T-helper 2 cell treated with Interferon-gamma antibody and Interleukin-4, amounts not matched to agents 5 μg/mL and 100 μg/mL, for 36 hours (primary cell): Measurements from ENCODE around the gene ACAT1.
A peak's percentile ranks its signal among the peaks of the same experiment; 100 is the strongest.
"Not testable (repeated sequence)": the region's sequence is repeated elsewhere in the genome, so short reads cannot be mapped to it uniquely, and the experiment has no call there.

Experiments
- DNase-seq: peaks from one replicate; pipeline ENCODE4 v3.0.0; 2021; ENCODE audit warnings: low spot score
- H3K27ac Mint-ChIP-seq: one replicate; pipeline ENCODE4 v1.8.0; 2021; ENCODE audit warnings: mild to moderate bottlenecking, mixed read lengths
- H3K27me3 Mint-ChIP-seq: one replicate; pipeline ENCODE4 v1.8.0; 2021; ENCODE audit warnings: low read depth, mixed read lengths
- H3K36me3 Mint-ChIP-seq: one replicate; pipeline ENCODE4 v1.8.0; 2021; ENCODE audit warnings: low read depth, mixed read lengths
- H3K4me1 Mint-ChIP-seq: one replicate; pipeline ENCODE4 v1.8.0; 2021; ENCODE audit warnings: low read depth, mixed read lengths
- H3K4me3 Mint-ChIP-seq: one replicate; pipeline ENCODE4 v1.8.0; 2022; ENCODE audit warnings: mild to moderate bottlenecking, moderate library complexity, mixed read lengths
- H3K9me3 Mint-ChIP-seq: one replicate; pipeline ENCODE4 v1.8.0; 2021; ENCODE audit warnings: mixed read lengths

The ACAT1 gene

DNA sequence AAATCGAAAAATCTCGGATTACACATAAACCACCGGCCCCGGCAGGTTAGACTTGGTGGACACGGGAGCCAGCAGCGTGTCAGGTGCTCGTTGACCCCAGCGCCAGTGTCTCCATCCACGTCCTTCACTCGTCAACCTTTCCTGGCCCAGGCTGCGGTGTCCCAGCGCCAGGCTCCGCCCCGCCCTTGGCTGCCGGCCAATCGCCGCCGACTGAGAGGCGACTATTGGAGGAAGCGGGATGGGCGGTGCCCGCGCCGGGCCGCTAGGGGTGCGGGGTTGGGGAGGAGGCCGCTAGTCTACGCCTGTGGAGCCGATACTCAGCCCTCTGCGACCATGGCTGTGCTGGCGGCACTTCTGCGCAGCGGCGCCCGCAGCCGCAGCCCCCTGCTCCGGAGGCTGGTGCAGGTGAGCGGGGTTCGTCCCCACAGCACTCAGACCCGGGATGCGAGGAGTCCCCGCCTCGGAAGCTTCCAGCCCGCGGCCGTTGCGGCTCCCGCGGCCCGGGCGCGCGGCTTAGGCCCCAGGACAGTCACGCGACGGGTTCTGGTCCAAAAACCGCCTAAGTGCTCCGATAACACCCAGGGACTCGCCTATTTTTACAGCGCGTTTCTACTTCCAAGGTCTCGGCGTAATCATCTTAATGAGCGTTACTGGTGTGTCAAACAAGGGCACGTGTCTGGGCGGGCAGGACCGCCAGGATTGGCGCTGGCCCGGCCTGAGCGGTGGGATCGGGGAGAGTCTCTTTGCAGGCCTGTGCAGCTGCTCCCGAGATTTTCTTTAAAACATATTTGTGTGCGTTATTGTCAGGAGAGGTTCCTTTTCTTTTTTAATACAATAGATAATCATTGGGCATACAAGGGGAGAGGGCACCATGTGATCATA lies at the start of gene ACAT1:
Gene ACAT1, plus strand, starts transcription at position 294 of the 882 bp plus-strand sequence. Its CDS starts 40 bp downstream, at position 334.
- H3K27ac Mint-ChIP-seq, result peak within 1 kb of the TSS; percentile 83
- H3K4me3 Mint-ChIP-seq, result peak within 1 kb of the TSS; percentile 91
- peaks cover 36% of the 10 kb centered on the region for H3K4me1 Mint-ChIP-seq
- H3K9me3 Mint-ChIP-seq, result no peaks in the 10 kb centered on the region
- peaks cover 16% of the 10 kb centered on the region for H3K36me3 Mint-ChIP-seq
- no peaks in the 10 kb centered on the region for H3K27me3 Mint-ChIP-seq
- peak; percentile 96 for DNase-seq

DNA sequence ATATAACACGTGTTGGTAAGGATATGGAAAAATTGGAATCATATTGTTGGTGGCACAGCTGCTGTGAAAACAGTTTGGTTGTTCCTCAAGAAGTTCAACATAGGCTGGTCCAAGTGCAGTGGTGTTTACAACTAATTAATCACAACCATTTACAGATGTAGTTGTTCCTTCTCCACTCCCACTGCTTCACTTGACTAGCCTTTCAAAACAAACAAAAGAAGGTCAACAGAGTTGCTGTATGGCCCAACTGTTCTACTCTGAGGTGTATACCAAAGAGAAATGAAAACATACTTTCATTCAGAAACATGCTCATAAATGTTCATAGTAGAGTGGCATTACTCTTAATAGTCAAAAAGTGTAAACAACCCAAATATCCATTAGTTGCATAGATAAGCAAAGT lies 36.6 kb upstream of the ACAT1 start:
- no peaks in the 10 kb centered on the region for H3K27me3 Mint-ChIP-seq
- H3K9me3 Mint-ChIP-seq, result no peaks in the 10 kb centered on the region
- H3K4me1 Mint-ChIP-seq, result no peaks in the 10 kb centered on the region
- H3K36me3 Mint-ChIP-seq, result peaks cover 32% of the 10 kb centered on the region
- no peak overlapping the region for H3K4me3 Mint-ChIP-seq
- no peak for DNase-seq
- no peak overlapping the region for H3K27ac Mint-ChIP-seq

DNA sequence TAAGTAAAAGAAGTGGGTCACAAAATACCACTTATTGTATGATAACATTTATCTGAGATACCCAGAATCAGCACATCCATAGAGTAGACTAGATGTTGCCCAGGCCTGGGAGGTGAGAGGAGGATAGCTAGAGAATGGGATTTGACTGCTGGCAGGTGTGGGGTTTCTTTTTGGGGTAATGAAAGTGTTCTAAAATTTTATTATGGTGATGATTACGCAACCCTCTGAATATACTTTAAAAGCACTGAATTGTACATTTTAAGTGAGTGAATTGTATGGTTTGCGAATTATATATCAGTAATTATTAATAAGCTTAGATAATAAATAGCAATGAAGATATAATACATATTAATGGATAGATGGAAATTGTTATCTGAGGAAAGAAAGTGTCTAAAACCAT lies 35.7 kb upstream of the ACAT1 start:
- Mint-ChIP-seq H3K4me1 (no peaks in the 10 kb centered on the region), H3K4me3 (no peak overlapping the region), H3K27ac (no peak overlapping the region), H3K9me3 (no peaks in the 10 kb centered on the region), H3K36me3 (peaks cover 29% of the 10 kb centered on the region), H3K27me3 (no peaks in the 10 kb centered on the region)
- DNase-seq, result no peak

GRCh38 chr11:108092134-108092533 lies 29.2 kb upstream of the ACAT1 start:
- H3K4me1 Mint-ChIP-seq, result no peaks in the 10 kb centered on the region
- DNase-seq, result no peak
- no peak overlapping the region for H3K4me3 Mint-ChIP-seq
- H3K36me3 Mint-ChIP-seq, result peaks cover 21% of the 10 kb centered on the region
- H3K9me3 Mint-ChIP-seq, result no peaks in the 10 kb centered on the region
- H3K27me3 Mint-ChIP-seq, result no peaks in the 10 kb centered on the region
- H3K27ac Mint-ChIP-seq, result no peak overlapping the region

DNA sequence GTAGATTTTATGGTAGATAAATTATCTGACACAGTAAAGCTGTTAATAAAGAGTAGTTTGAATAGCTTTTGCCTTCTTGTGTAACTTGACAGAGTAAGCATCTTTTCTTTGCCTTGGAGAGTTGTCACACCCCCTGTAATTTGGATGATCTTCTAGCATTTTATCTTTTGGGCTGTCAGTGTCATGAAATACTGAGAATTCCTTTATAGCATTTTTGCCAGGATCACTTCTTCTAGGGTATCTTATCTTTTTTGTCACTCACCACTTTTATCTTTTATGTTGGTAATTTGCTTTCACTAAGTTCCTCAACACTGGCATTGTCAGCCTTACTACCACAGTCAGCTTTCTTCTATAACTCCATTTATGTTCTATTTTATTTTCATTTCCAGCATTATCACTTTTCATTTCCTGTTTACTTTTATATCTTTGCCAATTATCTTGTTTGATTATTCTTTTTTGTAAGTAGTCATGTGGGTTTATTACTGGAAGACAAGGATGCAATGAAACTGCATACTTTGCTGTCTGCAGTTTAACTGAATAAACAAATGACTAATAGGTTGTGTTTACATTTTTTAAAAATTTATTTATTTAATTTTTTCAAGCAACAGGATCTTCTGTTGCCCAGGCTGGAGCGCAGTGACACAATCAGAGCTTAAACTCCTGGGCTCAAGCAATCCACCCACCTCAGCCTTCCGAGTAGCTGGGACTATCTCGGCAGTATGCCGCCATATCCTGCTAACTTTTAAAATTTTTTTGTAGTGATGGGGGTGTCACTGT lies 28.1 kb upstream of the ACAT1 start:
- peaks cover 25% of the 10 kb centered on the region for H3K36me3 Mint-ChIP-seq

DNA sequence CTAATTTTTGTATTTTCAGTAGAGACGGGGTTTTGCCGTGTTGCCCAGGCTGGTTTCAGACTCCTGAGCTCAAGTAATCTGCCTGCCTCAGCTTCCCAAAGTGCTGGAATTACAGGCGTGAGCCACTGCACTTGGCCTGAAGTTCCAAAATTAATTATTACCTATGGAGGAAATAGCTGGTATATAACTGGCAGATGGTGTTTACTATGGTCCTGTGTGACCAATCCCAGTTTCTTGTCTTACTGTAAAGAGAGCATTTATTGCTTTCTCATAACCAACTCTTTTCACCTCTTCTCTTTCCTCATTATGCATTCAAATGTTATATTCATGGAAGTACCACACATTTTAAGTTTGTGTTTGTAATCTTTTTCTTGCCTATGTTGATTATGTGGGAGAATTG lies 24.2 kb upstream of the ACAT1 start:
- no peaks in the 10 kb centered on the region for H3K9me3 Mint-ChIP-seq
- H3K27me3 Mint-ChIP-seq, result no peaks in the 10 kb centered on the region
- H3K4me3 Mint-ChIP-seq, result no peak overlapping the region
- H3K36me3 Mint-ChIP-seq, result peaks cover 27% of the 10 kb centered on the region
- H3K4me1 Mint-ChIP-seq, result no peaks in the 10 kb centered on the region
- H3K27ac Mint-ChIP-seq, result no peak overlapping the region
- no peak for DNase-seq

More for the DNA sequence above, 28.1 kb upstream of the ACAT1 start:
- H3K27ac Mint-ChIP-seq, result no peak overlapping the region
- no peaks in the 10 kb centered on the region for H3K4me1 Mint-ChIP-seq
- no peaks in the 10 kb centered on the region for H3K9me3 Mint-ChIP-seq
- DNase-seq, result no peak
- H3K4me3 Mint-ChIP-seq, result no peak overlapping the region
- no peaks in the 10 kb centered on the region for H3K27me3 Mint-ChIP-seq

GRCh38 chr11:108101090-108101775 lies 20.1 kb upstream of the ACAT1 start:
- Mint-ChIP-seq H3K36me3 (peaks cover 26% of the 10 kb centered on the region), H3K4me1 (no peaks in the 10 kb centered on the region), H3K27me3 (no peaks in the 10 kb centered on the region)

GRCh38 chr11:108111126-108111525 lies 10.2 kb upstream of the ACAT1 start:
- no peak overlapping the region for H3K27ac Mint-ChIP-seq
- DNase-seq, result no peak
- H3K9me3 Mint-ChIP-seq, result no peaks in the 10 kb centered on the region
- H3K36me3 Mint-ChIP-seq, result peaks cover 2% of the 10 kb centered on the region
- H3K4me3 Mint-ChIP-seq, result no peak overlapping the region
- peaks cover 1% of the 10 kb centered on the region for H3K4me1 Mint-ChIP-seq
- no peaks in the 10 kb centered on the region for H3K27me3 Mint-ChIP-seq

More at GRCh38 chr11:108101090-108101775, 20.1 kb upstream of the ACAT1 start:
- no peak overlapping the region for H3K27ac Mint-ChIP-seq
- no peaks in the 10 kb centered on the region for H3K9me3 Mint-ChIP-seq
- no peak for DNase-seq
- H3K4me3 Mint-ChIP-seq, result no peak overlapping the region

DNA sequence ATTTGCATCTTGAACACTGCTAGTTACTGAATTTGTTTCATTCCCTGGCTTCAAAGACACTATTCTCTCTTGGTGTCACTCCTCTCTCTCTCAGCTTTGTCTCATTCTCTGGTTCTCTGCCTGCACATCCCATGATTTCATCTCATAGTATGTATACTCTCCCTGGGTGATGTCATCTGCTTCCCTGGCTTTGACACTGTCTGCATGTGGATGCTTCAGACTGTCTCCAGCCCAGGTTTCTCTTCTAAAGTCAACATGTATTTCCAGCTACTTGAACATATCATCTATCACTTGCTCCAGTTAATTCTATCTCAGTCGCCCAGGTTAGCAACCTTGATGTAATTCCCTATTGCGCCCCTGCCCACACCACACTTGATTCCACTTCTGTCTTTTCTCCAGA lies 9.3 kb upstream of the ACAT1 start:
- peaks cover 1% of the 10 kb centered on the region for H3K4me1 Mint-ChIP-seq
- no peak for DNase-seq
- no peaks in the 10 kb centered on the region for H3K27me3 Mint-ChIP-seq
- peaks cover 2% of the 10 kb centered on the region for H3K36me3 Mint-ChIP-seq
- H3K4me3 Mint-ChIP-seq, result no peak overlapping the region
- no peaks in the 10 kb centered on the region for H3K9me3 Mint-ChIP-seq
- H3K27ac Mint-ChIP-seq, result no peak overlapping the region

GRCh38 chr11:108115500-108116140 lies 5.7 kb upstream of the ACAT1 start:
- Mint-ChIP-seq H3K27ac (no peak overlapping the region), H3K4me1 (peaks cover 5% of the 10 kb centered on the region), H3K27me3 (no peaks in the 10 kb centered on the region), H3K9me3 (no peaks in the 10 kb centered on the region), H3K36me3 (no peaks in the 10 kb centered on the region), H3K4me3 (no peak overlapping the region)
- no peak for DNase-seq

GRCh38 chr11:108117746-108118371 lies 3.5 kb upstream of the ACAT1 start:
- DNase-seq, result no peak
- no peak overlapping the region for H3K27ac Mint-ChIP-seq
- H3K4me3 Mint-ChIP-seq, result no peak overlapping the region
- no peaks in the 10 kb centered on the region for H3K36me3 Mint-ChIP-seq
- no peaks in the 10 kb centered on the region for H3K27me3 Mint-ChIP-seq
- peaks cover 13% of the 10 kb centered on the region for H3K4me1 Mint-ChIP-seq
- no peaks in the 10 kb centered on the region for H3K9me3 Mint-ChIP-seq

DNA sequence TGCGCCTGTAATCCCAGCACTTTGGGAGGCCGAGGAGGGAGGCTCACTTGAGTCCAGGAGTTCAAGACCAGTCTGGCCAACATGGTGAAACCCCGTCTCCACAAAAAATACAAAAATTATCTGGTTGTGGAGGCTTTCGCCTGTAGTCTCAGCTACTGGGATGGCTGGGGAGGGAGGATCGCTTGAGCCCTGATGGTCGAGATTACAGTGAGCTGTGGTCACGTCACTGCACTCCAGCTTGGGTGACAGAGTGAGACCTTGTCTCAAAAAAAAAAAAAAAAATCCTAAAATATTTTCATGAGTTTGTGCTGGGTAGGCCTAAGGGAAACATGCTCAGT lies 462 bp upstream of the ACAT1 start:
- H3K9me3 Mint-ChIP-seq, H3K27me3 Mint-ChIP-seq, DNase-seq: not testable (repeated sequence)
- Mint-ChIP-seq H3K36me3 (peaks cover 12% of the 10 kb centered on the region), H3K4me1 (peaks cover 34% of the 10 kb centered on the region), H3K4me3 (peak overlapping the region; percentile 91), H3K27ac (peak overlapping the region; percentile 73)

DNA sequence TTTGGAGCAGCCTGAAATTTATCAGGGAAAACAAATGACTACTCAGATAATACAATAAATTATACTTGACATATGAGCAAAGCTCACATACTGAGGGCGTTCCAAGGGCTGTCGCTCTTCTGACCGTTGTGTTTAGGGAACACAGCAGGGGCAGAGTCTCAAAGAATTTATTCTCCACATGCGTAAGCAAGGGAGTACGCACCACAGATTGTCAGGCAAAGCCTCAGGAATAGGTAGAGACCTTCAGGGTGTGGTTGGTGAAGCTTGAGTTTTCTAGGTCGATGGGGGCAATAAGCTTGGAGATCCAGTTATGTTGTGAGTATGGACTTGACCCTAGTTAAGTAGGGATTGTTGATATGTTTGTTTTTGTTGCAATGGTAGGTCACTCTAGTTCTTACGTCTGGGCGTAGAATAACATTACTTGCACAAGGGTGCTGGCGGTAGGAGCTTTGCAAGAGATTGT lies 830 bp downstream of the ACAT1 start:
- Mint-ChIP-seq H3K36me3 (peaks cover 16% of the 10 kb centered on the region), H3K27ac (peak overlapping the region; percentile 83), H3K27me3 (no peaks in the 10 kb centered on the region), H3K4me1 (peaks cover 36% of the 10 kb centered on the region), H3K4me3 (peak overlapping the region; percentile 91), H3K9me3 (no peaks in the 10 kb centered on the region)
- no peak for DNase-seq
